ENCODE data around the gene HDGFL3.

The HDGFL3 gene

DNA sequence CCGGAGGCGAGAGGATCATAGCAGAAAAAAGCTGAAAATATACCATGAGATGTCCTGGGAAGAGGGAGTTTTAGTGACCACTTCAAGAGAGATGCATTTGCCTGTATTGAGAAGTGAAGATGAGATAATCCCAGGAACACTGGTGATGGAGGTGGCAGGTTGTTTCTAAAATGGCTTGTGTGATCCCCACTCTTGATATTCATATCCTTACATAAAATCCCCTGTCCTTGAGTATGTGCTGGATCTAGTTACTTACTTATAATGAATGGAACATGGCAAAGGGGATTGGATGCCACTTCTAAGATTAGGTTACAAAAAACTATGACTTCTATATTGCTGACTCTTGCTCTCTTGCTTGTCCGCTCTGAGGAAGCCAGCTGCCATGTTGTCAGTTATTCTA, 22.1 kb downstream of the HDGFL3 start:
- ChIA-PET POLR2A (no interaction called here), CTCF (no interaction called here)
- Histone ChIP-seq H3K4me1 (ENCODE audit: control insufficient read depth, insufficient read depth, low read length) (peaks cover 5% of the 10 kb centered on the region; the same call in 1 of the 2 replicates), H3K36me3 (ENCODE audit: control insufficient read depth in 2 of 2, insufficient read depth in 1 of 2, low read length in 2 of 2) (peaks cover 0 to 5% of the 10 kb centered on the region in 2 experiments; a peak in 1 of 3 replicates), H3K4me3 (ENCODE audit: low read depth, low read length) (no peak overlapping the region), H3K27ac (ENCODE audit: extremely low read depth, low read depth, low read length) (no peak overlapping the region), H3K9me3 (ENCODE audit: control insufficient read depth, insufficient read depth, low read depth, low read length) (no peaks in the 10 kb centered on the region)
- no peak for TF ChIP-seq ZNF707 (tag by site-specific recombination; IDR thresholded peaks at IDR 0.05)
- peak; percentile 97 for TF ChIP-seq MZF1 (tag by site-specific recombination; IDR thresholded peaks at IDR 0.05; ENCODE audit: borderline replicate concordance)

DNA sequence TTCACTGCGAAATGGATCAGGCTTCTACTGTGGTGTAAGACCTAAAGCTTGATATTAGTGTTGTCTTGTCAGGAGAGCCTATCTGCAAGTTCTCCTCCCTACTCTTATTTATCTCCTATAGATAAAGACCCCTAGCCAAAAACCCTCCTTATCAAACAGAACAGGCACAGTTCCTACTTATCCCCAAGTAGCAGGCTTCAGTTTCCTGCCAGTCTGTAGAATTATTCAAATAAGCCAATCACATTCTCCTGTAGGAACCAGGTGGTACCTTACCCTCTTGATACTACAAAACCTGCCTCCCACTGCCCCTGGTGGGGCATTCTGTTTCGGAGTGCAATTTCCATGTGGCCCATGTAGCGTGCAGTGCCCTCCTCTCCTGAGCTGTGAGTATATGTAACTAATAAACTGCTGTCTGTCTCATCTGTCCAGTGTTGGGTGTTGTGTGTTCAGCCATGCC, 28.7 kb downstream of the HDGFL3 start:
- Histone ChIP-seq H3K27ac (ENCODE audit: extremely low read depth, low read depth, low read length) (no peak overlapping the region), H3K4me1 (ENCODE audit: control insufficient read depth, insufficient read depth, low read length) (no peaks in the 10 kb centered on the region; the same call in 1 of the 2 replicates), H3K36me3 (ENCODE audit: control insufficient read depth in 2 of 2, insufficient read depth in 1 of 2, low read length in 2 of 2) (no peaks in the 10 kb centered on the region; a peak in 1 of 3 replicates), H3K9me3 (ENCODE audit: control insufficient read depth, insufficient read depth, low read depth, low read length) (no peaks in the 10 kb centered on the region), H3K4me3 (ENCODE audit: low read depth, low read length) (no peak overlapping the region)
- TF ChIP-seq ZFP69B (tag by site-specific recombination; IDR thresholded peaks at IDR 0.05) (no peak), ZNF157 (tag by site-specific recombination; IDR thresholded peaks at IDR 0.05) (no peak), ZNF24 (tag by site-specific recombination; IDR thresholded peaks at IDR 0.05) (no peak), TCF7L2 (IDR thresholded peaks at IDR 0.05; ENCODE audit: borderline replicate concordance, low read depth, low read length) (no peak), ZBTB7A (tag by site-specific recombination; IDR thresholded peaks at IDR 0.05; ENCODE audit: low read depth) (no peak), REPIN1 (tag by site-specific recombination; IDR thresholded peaks at IDR 0.05; ENCODE audit: low read depth) (no peak), ZBTB17 (tag by site-specific recombination; IDR thresholded peaks at IDR 0.05) (no peak), ZNF292 (tag by site-specific recombination; IDR thresholded peaks at IDR 0.05; ENCODE audit: borderline replicate concordance, low read depth) (no peak), ZNF211 (tag by site-specific recombination; IDR thresholded peaks at IDR 0.05; ENCODE audit: low read depth) (no peak), ZFP3 (tag by site-specific recombination; IDR thresholded peaks at IDR 0.05; ENCODE audit: low read depth) (no peak)
- TF ChIP-seq, protein P1, sequence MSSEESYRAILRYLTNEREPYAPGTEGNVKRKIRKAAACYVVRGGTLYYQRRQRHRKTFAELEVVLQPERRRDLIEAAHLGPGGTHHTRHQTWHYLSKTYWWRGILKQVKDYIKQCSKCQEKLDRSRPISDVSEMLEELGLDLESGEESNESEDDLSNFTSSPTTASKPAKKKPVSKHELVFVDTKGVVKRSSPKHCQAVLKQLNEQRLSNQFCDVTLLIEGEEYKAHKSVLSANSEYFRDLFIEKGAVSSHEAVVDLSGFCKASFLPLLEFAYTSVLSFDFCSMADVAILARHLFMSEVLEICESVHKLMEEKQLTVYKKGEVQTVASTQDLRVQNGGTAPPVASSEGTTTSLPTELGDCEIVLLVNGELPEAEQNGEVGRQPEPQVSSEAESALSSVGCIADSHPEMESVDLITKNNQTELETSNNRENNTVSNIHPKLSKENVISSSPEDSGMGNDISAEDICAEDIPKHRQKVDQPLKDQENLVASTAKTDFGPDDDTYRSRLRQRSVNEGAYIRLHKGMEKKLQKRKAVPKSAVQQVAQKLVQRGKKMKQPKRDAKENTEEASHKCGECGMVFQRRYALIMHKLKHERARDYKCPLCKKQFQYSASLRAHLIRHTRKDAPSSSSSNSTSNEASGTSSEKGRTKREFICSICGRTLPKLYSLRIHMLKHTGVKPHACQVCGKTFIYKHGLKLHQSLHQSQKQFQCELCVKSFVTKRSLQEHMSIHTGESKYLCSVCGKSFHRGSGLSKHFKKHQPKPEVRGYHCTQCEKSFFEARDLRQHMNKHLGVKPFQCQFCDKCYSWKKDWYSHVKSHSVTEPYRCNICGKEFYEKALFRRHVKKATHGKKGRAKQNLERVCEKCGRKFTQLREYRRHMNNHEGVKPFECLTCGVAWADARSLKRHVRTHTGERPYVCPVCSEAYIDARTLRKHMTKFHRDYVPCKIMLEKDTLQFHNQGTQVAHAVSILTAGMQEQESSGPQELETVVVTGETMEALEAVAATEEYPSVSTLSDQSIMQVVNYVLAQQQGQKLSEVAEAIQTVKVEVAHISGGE (tag by site-specific recombination; conservative IDR thresholded peaks at IDR 0.05; ENCODE audit: low read depth) = no peak
- POLR2A ChIA-PET = interaction anchor here (0.6 kb wide), 1 partner anchor 1535 kb away, joined by 7 read pairs; no protein-coding TSS in a partner anchor
- CTCF ChIA-PET = no interaction called here

DNA sequence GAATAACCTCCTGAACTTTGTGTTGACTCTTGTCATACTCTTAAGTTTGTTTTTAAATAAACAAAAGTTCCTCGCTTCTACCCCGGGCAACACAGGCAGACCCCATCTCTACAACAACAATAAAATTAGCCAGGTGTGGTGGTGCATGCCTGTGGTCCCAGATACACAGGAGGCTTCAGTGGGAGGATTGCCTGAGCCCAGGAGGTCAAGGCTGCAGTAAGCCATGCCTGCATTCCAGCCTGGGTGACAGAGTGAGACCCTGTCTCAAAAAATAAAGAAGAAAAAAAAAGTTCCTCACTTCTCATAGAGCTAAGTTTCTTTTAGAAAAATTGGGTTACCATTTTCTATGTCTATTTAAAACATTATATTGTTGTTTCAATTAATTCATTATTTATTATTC, 29.2 kb downstream of the HDGFL3 start:
- POLR2A ChIA-PET = interaction anchor here (0.6 kb wide), 2 partner anchors 170 to 1535 kb away, joined by 3 to 7 read pairs; no protein-coding TSS in a partner anchor
- CTCF ChIA-PET = interaction anchor here (0.5 to 0.6 kb wide), 2 partner anchors 83 to 106 kb away, joined by 4 read pairs; no protein-coding TSS in a partner anchor
- Histone ChIP-seq H3K36me3 (ENCODE audit: control insufficient read depth in 2 of 2, insufficient read depth in 1 of 2, low read length in 2 of 2) (no peaks in the 10 kb centered on the region; a peak in 1 of 3 replicates), H3K9me3 (ENCODE audit: control insufficient read depth, insufficient read depth, low read depth, low read length) (no peaks in the 10 kb centered on the region), H3K4me1 (ENCODE audit: control insufficient read depth, insufficient read depth, low read length) (no peaks in the 10 kb centered on the region; the same call in 1 of the 2 replicates), H3K27ac (ENCODE audit: extremely low read depth, low read depth, low read length) (no peak overlapping the region), H3K4me3 (ENCODE audit: low read depth, low read length) (no peak overlapping the region)
- TF ChIP-seq ZNF10 (tag by site-specific recombination; IDR thresholded peaks at IDR 0.05) (no peak), ZNF302 (tag by site-specific recombination; IDR thresholded peaks at IDR 0.05; ENCODE audit: low read depth) (no peak), FEZF1 (tag by site-specific recombination; IDR thresholded peaks at IDR 0.05) (no peak), OSR2 (tag by site-specific recombination; IDR thresholded peaks at IDR 0.05) (no peak), ZNF335 (tag by site-specific recombination; conservative IDR thresholded peaks at IDR 0.05) (no peak), ZNF416 (tag by site-specific recombination; IDR thresholded peaks at IDR 0.05) (no peak), MYNN (tag by site-specific recombination; IDR thresholded peaks at IDR 0.05; ENCODE audit: borderline replicate concordance) (no peak), ZNF529 (tag by site-specific recombination; IDR thresholded peaks at IDR 0.05; ENCODE audit: insufficient replicate concordance) (no peak), ZNF544 (tag by site-specific recombination; IDR thresholded peaks at IDR 0.05) (no peak)
- TF ChIP-seq, protein P2, sequence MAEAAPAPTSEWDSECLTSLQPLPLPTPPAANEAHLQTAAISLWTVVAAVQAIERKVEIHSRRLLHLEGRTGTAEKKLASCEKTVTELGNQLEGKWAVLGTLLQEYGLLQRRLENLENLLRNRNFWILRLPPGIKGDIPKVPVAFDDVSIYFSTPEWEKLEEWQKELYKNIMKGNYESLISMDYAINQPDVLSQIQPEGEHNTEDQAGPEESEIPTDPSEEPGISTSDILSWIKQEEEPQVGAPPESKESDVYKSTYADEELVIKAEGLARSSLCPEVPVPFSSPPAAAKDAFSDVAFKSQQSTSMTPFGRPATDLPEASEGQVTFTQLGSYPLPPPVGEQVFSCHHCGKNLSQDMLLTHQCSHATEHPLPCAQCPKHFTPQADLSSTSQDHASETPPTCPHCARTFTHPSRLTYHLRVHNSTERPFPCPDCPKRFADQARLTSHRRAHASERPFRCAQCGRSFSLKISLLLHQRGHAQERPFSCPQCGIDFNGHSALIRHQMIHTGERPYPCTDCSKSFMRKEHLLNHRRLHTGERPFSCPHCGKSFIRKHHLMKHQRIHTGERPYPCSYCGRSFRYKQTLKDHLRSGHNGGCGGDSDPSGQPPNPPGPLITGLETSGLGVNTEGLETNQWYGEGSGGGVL (tag by site-specific recombination; IDR thresholded peaks at IDR 0.05) = no peak
- TF ChIP-seq, protein P3, sequence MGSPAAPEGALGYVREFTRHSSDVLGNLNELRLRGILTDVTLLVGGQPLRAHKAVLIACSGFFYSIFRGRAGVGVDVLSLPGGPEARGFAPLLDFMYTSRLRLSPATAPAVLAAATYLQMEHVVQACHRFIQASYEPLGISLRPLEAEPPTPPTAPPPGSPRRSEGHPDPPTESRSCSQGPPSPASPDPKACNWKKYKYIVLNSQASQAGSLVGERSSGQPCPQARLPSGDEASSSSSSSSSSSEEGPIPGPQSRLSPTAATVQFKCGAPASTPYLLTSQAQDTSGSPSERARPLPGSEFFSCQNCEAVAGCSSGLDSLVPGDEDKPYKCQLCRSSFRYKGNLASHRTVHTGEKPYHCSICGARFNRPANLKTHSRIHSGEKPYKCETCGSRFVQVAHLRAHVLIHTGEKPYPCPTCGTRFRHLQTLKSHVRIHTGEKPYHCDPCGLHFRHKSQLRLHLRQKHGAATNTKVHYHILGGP (tag by site-specific recombination; IDR thresholded peaks at IDR 0.05) = no peak
